ENCODE results near the gene PPARG.

PPARG gene

DNA sequence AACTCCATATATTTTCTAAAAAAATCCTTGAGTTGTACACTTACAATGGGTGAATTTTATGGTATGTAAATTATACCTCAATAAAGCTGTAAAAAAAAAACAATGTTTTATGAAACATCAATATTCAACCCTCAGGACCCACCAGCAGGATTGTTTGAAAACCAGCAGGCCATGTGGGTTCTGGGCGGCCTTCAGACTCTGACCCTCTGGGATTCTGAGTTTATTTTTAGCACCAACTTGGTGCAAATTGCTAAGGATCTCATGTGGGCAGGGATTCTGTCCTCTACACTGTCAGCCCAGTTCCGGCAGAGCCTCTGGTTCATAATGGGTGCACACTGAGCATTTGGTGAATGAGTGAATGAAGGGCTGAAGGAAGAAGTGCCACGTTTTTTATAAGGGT, 171.3 kb downstream of the PPARG start:
- no peaks in the 10 kb centered on the region; the same call in 1 of the 2 replicates for H3K27me3 ChIP-seq (ENCODE audit: control insufficient read depth, low read length)
- H3K4me1 ChIP-seq (ENCODE audit: control insufficient read depth, low read length), result no peaks in the 10 kb centered on the region
- no peaks in the 10 kb centered on the region for H3K9me3 ChIP-seq (ENCODE audit: control insufficient read depth, insufficient read depth, low read length)
- no peaks in the 10 kb centered on the region for H3K79me2 ChIP-seq (ENCODE audit: control insufficient read depth, low read length)
- no peaks in the 10 kb centered on the region for H3F3A ChIP-seq (ENCODE audit: control insufficient read depth, insufficient read depth)
- no peaks in the 10 kb centered on the region for H3K9me2 ChIP-seq (replicated peaks; ENCODE audit: control insufficient read depth, low read length)
- no peaks in the 10 kb centered on the region for H4K20me1 ChIP-seq (ENCODE audit: control insufficient read depth, insufficient read depth, low read depth, low read length)
- no peak overlapping the region for H3K4me3 ChIP-seq (ENCODE audit: low read length)
- TF ChIP-seq EZH2phosphoT487 (IDR thresholded peaks at IDR 0.05; ENCODE audit: borderline replicate concordance, low read length), result no peak
- TF ChIP-seq, protein P1, sequence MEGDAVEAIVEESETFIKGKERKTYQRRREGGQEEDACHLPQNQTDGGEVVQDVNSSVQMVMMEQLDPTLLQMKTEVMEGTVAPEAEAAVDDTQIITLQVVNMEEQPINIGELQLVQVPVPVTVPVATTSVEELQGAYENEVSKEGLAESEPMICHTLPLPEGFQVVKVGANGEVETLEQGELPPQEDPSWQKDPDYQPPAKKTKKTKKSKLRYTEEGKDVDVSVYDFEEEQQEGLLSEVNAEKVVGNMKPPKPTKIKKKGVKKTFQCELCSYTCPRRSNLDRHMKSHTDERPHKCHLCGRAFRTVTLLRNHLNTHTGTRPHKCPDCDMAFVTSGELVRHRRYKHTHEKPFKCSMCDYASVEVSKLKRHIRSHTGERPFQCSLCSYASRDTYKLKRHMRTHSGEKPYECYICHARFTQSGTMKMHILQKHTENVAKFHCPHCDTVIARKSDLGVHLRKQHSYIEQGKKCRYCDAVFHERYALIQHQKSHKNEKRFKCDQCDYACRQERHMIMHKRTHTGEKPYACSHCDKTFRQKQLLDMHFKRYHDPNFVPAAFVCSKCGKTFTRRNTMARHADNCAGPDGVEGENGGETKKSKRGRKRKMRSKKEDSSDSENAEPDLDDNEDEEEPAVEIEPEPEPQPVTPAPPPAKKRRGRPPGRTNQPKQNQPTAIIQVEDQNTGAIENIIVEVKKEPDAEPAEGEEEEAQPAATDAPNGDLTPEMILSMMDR (IDR thresholded peaks at IDR 0.05; ENCODE audit: low read depth, low read length, poor library complexity, severe bottlenecking), result no peak
- H3K27ac ChIP-seq (ENCODE audit: low read depth, low read length), result no peak overlapping the region
- H3K4me2 ChIP-seq (ENCODE audit: low read length), result no peak overlapping the region
- no peaks in the 10 kb centered on the region for H3K36me3 ChIP-seq (ENCODE audit: control insufficient read depth, low read length)

DNA sequence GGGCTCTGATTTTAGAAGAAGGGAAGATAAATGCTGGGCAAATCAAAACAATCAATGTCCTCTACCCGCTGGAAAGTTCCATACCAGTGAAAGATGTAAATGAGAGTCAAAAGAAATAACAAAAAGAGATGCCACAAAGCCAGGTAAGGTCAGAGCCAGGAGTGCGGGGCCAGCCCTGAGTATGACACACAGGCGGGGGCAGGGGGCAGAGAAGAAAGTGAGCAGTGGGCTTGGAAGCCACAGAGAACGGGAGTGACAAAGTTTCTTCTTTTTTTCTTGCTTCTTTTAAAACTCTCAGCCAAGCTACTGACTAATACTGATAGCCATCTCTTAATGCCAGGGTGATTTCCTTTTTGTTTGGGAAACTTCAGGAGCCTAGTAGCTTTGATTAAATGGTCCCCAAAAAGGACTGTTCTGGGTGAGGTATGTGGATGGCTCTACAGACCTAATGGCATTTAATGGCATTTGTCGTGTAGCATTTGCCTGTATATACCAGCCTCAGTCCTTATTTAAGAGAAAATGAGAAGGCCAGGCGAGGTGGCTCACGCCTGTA, 172.3 kb downstream of the PPARG start:
- no peaks in the 10 kb centered on the region for H3F3A ChIP-seq (ENCODE audit: control insufficient read depth, insufficient read depth)
- no peak overlapping the region for H3K27ac ChIP-seq (ENCODE audit: low read depth, low read length)

DNA sequence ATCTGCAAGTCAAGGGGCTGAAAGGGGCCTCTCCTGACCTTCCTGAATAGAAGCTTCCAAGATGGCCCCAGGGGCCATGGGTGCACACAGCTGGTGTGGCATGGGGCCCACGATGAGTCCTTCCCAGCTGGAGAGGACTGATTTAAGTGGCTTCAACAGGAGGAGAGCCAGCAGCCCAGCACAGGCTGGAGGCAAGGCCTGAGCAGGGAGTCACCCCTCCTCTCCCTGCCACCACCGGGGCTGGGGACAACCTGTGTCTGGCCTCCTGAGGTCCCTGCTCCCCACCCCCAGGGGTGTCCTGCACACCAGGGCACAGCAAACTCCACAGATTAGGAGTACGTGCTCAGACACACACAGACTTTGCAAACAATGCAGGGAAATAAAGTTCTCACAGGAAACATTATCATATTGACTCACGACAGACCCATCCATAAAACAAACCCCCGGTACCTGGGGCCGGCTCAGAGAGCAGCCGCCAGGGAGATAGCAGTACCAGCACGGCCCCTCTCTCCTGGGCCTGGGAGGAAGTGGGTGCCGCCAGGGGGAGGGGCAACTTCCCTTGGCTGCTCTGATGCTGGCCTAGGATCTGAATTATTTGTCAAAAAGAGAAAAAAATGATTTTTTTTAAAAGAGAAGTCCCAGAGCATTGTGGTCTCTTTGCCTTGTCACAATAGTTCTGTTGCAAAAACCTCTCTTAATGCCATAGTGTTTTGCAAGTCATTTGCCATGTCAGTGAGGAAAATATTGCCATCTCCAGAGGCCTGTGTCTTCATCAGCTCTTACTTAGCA, 173.5 kb downstream of the PPARG start:
- Histone ChIP-seq H3K4me3 (ENCODE audit: low read length) (no peak overlapping the region), H4K20me1 (ENCODE audit: control insufficient read depth, insufficient read depth, low read depth, low read length) (no peaks in the 10 kb centered on the region), H3K79me2 (ENCODE audit: control insufficient read depth, low read length) (no peaks in the 10 kb centered on the region), H3K4me2 (ENCODE audit: low read length) (no peak overlapping the region), H3K9me2 (replicated peaks; ENCODE audit: control insufficient read depth, low read length) (no peaks in the 10 kb centered on the region), H3K36me3 (ENCODE audit: control insufficient read depth, low read length) (no peaks in the 10 kb centered on the region), H3K27ac (ENCODE audit: low read depth, low read length) (no peak overlapping the region), H3K9me3 (ENCODE audit: control insufficient read depth, insufficient read depth, low read length) (no peaks in the 10 kb centered on the region), H3F3A (ENCODE audit: control insufficient read depth, insufficient read depth) (no peaks in the 10 kb centered on the region), H3K4me1 (ENCODE audit: control insufficient read depth, low read length) (no peaks in the 10 kb centered on the region), H3K27me3 (ENCODE audit: control insufficient read depth, low read length) (no peaks in the 10 kb centered on the region; the same call in 1 of the 2 replicates)
- no peak for TF ChIP-seq EZH2phosphoT487 (IDR thresholded peaks at IDR 0.05; ENCODE audit: borderline replicate concordance, low read length)
- TF ChIP-seq, protein P1 (IDR thresholded peaks at IDR 0.05; ENCODE audit: low read depth, low read length, poor library complexity, severe bottlenecking), result no peak

More for the DNA sequence above, 172.3 kb downstream of the PPARG start:
- Histone ChIP-seq H4K20me1 (ENCODE audit: control insufficient read depth, insufficient read depth, low read depth, low read length) (no peaks in the 10 kb centered on the region), H3K79me2 (ENCODE audit: control insufficient read depth, low read length) (no peaks in the 10 kb centered on the region), H3K9me3 (ENCODE audit: control insufficient read depth, insufficient read depth, low read length) (no peaks in the 10 kb centered on the region), H3K4me2 (ENCODE audit: low read length) (no peak overlapping the region), H3K9me2 (replicated peaks; ENCODE audit: control insufficient read depth, low read length) (no peaks in the 10 kb centered on the region), H3K27me3 (ENCODE audit: control insufficient read depth, low read length) (no peaks in the 10 kb centered on the region; the same call in 1 of the 2 replicates), H3K4me3 (ENCODE audit: low read length) (no peak overlapping the region), H3K4me1 (ENCODE audit: control insufficient read depth, low read length) (no peaks in the 10 kb centered on the region), H3K36me3 (ENCODE audit: control insufficient read depth, low read length) (no peaks in the 10 kb centered on the region)
- TF ChIP-seq, protein P1 (IDR thresholded peaks at IDR 0.05; ENCODE audit: low read depth, low read length, poor library complexity, severe bottlenecking), result no peak
- no peak for TF ChIP-seq EZH2phosphoT487 (IDR thresholded peaks at IDR 0.05; ENCODE audit: borderline replicate concordance, low read length)

All from DOHH2 (cell line).